Measurements from ENCODE around the gene SLC25A6.

The SLC25A6 gene

GRCh38 chrX:1360171-1360570 is 31.7 kb downstream of the SLC25A6 start:
- DNase-seq (ENCODE audit: extremely low spot score), result no peak
- TF ChIP-seq, protein P1, sequence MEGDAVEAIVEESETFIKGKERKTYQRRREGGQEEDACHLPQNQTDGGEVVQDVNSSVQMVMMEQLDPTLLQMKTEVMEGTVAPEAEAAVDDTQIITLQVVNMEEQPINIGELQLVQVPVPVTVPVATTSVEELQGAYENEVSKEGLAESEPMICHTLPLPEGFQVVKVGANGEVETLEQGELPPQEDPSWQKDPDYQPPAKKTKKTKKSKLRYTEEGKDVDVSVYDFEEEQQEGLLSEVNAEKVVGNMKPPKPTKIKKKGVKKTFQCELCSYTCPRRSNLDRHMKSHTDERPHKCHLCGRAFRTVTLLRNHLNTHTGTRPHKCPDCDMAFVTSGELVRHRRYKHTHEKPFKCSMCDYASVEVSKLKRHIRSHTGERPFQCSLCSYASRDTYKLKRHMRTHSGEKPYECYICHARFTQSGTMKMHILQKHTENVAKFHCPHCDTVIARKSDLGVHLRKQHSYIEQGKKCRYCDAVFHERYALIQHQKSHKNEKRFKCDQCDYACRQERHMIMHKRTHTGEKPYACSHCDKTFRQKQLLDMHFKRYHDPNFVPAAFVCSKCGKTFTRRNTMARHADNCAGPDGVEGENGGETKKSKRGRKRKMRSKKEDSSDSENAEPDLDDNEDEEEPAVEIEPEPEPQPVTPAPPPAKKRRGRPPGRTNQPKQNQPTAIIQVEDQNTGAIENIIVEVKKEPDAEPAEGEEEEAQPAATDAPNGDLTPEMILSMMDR (IDR thresholded peaks at IDR 0.05; ENCODE audit: control extremely low read depth, extremely low read depth, low read depth, missing control alignments), result no peak
- CTCF ChIA-PET, result no interaction called here
- POLR2A ChIA-PET, result no interaction called here

DNA sequence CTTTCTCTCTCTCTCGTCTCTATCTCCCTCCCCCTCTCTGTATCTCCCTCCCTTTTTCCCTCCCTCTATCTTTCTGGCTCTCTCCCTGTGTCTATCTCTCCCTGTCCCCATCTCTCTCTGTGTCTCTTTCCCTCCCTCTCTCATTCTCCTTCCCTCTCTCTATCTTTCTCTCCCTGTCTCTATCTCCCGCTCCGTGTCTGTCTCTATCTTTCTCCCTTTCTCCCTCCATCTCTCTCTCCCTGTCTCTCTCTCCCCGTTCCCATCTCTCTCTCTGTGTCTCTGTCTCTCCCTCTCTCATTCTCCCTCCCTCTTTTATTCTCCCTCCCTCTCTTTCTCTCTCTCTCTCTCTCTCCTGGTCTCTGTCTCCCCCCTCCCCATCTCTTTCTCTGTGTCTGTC is 32.4 kb downstream of the SLC25A6 start:
- TF ChIP-seq, protein P1 (IDR thresholded peaks at IDR 0.05; ENCODE audit: control extremely low read depth, extremely low read depth, low read depth, missing control alignments), result no peak
- POLR2A ChIA-PET, result no interaction called here
- CTCF ChIA-PET, result no interaction called here
- no peak for DNase-seq (ENCODE audit: extremely low spot score)

DNA sequence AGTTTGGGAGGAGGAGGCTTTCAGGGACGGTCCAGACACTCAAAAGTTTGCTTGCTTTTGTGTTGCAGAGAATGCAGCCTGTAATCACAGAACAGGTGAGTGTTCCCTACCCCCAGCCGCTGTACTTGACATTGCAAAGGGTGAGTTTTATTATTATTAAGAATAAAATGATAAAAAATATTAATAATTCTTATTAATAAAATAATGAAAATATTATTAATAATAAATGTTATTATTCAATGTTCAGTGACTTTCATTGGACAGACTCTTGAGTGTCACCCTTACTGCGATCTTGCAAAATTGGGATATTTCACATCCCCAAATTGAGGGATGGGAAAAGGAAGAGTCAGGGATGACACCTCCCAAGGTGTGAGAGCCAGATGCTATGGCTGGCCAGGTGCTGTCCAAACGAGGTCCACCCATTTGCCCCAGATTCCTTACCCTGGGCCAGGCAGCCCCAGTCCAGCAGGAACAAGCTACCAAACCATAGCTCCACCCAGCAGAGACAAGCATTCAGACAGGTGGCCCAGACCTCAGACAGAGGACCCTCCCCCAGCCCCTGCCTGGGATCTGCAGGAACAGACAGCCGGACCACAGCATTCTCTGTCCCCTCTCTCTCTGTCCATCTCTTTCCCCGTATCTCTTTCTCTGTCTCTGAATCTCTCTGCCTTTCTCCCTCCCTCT is 33.0 kb downstream of the SLC25A6 start:
- no peak for DNase-seq (ENCODE audit: extremely low spot score)
- TF ChIP-seq, protein P1 (IDR thresholded peaks at IDR 0.05; ENCODE audit: control extremely low read depth, extremely low read depth, low read depth, missing control alignments), result no peak
- ChIA-PET CTCF (no interaction called here), POLR2A (no interaction called here)

DNA sequence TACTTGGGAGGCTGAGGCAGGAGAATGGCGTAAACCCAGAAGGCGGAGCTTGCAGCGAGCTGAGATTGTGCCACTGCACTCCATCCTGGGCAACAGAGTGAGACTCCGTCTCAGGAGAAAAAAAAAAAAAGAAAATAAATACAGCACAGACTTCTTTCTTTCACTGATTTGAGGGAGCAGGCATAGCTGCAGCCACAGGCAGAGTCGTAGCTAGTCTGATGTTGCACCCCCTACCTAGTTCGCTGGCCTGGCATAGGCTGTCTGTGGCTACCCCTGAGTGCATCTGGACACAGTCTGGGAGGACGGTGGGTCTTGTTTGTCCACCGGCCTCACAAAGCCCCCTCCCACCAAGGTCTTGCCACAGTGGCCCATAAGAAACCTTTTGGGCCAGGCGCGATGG is 33.9 kb downstream of the SLC25A6 start:
- POLR2A ChIA-PET, result no interaction called here
- TF ChIP-seq, protein P1 (IDR thresholded peaks at IDR 0.05; ENCODE audit: control extremely low read depth, extremely low read depth, low read depth, missing control alignments), result no peak
- DNase-seq (ENCODE audit: extremely low spot score), result no peak
- CTCF ChIA-PET, result no interaction called here

- ChIA-PET POLR2A (no interaction called here), CTCF (no interaction called here)
- no peak for DNase-seq (ENCODE audit: extremely low spot score)
- TF ChIP-seq, protein P1 (IDR thresholded peaks at IDR 0.05; ENCODE audit: control extremely low read depth, extremely low read depth, low read depth, missing control alignments), result no peak
Observed at GRCh38 chrX:1355131-1356046, 36.5 kb downstream of the SLC25A6 start.

GRCh38 chrX:1354036-1355019 is 37.6 kb downstream of the SLC25A6 start:
- TF ChIP-seq, protein P1 (IDR thresholded peaks at IDR 0.05; ENCODE audit: control extremely low read depth, extremely low read depth, low read depth, missing control alignments), result no peak
- POLR2A ChIA-PET, result no interaction called here
- CTCF ChIA-PET, result no interaction called here
- no peak for DNase-seq (ENCODE audit: extremely low spot score)
